D721Med (cell line): Measurements from ENCODE around the gene MINDY3.

Experiments used
- DNase-seq: peaks from one replicate; pipeline ENCODE4 v3.0.0; 2011; ENCODE audit warnings: low spot score; ENCODE audit not compliant: insufficient read length
- FAIRE-seq: peaks from 2 replicates; lab custom pipeline; 2011; peaks lifted over from hg19 to GRCh38; lab: Jason Lieb, UNC
- TF ChIP-seq, protein P1 (sequence below): IDR thresholded peaks from 2 replicates; pipeline ENCODE4 v1.5.1; 2012; ENCODE audit warnings: mild to moderate bottlenecking, control low read depth; ENCODE audit not compliant: insufficient read depth; ENCODE audit errors: missing control alignments

MINDY3 gene

DNA sequence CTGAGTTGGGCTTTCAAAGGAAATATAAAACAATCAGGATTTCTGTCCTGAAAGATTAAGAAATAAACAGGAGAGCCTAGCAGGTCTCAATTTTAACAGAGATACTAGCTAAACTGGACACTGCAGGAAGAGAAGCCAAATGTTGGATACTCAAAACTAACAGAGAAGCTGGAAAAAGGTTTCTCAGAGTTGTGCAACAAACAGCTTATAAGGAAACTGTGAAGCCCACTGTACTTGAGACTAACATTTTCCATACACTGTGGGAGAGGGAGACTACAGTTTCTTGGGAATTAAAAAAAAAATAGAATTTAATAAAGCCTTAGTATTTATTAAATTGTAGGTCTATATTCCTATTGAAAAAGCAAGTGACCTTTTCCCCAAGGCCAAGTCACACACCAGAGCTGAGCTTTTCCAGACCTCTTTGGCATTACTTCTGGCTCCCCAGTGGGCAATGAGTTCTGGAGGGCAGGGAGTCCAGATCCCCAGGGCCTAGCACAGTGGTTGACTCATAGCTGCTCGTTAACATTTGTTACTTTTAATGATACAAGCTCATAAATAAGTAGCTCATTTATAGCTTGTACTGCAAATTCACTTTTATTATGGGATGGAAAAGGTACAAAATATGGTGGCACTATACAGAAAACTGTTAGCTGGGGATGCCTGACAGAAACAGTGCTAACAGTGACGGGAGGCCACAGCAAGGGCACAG, 68.3 kb downstream of the MINDY3 start:
- FAIRE-seq (no peak), DNase-seq (no peak)
- TF ChIP-seq, protein P1, sequence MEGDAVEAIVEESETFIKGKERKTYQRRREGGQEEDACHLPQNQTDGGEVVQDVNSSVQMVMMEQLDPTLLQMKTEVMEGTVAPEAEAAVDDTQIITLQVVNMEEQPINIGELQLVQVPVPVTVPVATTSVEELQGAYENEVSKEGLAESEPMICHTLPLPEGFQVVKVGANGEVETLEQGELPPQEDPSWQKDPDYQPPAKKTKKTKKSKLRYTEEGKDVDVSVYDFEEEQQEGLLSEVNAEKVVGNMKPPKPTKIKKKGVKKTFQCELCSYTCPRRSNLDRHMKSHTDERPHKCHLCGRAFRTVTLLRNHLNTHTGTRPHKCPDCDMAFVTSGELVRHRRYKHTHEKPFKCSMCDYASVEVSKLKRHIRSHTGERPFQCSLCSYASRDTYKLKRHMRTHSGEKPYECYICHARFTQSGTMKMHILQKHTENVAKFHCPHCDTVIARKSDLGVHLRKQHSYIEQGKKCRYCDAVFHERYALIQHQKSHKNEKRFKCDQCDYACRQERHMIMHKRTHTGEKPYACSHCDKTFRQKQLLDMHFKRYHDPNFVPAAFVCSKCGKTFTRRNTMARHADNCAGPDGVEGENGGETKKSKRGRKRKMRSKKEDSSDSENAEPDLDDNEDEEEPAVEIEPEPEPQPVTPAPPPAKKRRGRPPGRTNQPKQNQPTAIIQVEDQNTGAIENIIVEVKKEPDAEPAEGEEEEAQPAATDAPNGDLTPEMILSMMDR, result no peak

DNA sequence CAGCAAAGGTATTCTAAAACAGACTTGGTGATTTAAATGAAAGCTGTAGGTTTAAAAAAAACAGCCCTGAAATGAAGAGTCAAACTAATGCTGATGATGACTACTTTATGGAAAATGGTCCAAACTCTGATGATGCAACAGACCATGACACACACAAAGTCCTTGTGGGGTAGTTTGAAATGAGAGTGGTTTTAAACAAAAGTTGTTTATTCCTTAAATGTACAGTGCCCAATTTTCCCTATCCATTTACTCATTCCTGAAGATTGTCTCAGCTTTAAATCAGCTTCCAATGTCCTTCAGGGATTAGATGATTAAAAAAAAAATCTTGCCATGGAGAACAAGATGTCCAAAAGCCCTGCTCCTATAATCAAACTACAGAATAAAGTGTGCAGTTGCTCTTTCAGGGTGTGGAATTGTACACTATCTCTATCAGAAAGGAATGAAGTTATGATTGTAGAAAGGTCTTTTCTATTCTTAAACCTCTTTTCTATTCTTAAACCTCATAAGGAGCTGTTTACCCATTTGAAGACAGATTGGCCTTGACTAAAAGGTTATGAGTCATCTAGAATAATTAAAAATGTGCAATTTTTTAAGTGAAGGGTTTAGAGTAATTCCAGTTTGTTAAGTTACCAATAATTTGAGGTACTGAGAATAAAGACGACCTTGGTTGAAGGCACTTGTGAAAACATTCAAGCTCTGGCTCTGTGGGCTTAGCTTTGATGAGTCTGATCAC, 70.3 kb downstream of the MINDY3 start:
- peak; percentile 90 for FAIRE-seq
- TF ChIP-seq, protein P1, result no peak
- DNase-seq, result no peak

DNA sequence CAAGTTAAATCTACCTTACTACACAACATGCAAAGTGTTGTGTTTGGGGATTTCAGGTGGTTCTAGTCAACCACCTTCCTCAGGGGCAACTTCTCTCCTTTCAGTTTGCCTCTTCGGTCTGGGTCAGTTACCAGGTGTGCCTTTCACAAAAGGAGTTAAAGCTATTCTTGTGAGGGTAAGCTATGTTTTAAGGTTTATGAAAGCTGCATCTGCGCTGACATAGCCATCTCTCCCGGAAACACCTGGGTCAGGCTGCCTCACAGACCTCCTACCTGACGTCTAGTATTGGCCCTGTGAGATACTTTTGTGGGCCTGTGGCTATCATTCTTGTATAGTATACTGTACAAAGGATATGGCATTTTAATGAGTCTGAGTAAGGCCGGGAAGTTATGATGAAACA, 72.9 kb downstream of the MINDY3 start:
- FAIRE-seq (no peak), DNase-seq (no peak)
- TF ChIP-seq, protein P1, result no peak

- no peak for DNase-seq
- FAIRE-seq, result no peak
Measured at GRCh38 chr10:15784662-15785300, 75.5 kb downstream of the MINDY3 start.

DNA sequence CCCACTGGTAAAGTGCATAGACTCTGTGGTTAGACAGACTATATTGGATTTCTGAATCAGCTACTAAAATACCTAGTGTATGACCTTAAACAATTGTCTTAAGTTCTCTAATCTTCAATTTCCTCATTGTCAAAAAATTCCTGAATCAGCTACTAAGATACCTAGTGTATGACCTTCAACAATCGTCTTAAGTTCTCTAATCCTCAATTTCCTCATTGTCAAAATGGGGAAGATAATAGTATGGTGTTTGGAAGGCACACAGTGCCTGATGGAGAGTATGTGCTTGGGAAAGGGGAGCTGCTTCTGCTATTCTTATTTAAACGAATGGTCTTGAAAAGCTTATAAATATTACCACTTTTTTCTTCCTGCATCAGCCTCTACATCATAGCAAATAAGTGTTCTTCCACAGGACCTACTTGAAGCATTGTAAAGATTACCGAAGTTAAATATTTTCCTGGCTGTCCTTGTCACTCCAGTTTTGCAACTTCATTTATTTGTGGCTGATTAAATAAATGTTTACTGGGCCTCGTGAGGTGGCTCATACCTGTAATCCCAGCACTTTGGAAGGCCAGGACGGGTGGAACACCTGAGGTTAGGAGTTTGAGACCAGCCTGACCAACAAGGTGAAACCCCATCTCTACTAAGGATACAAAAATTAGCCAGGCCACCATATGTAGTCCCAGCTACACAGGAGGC, 76.2 kb downstream of the MINDY3 start:
- TF ChIP-seq, protein P1, result no peak
- no peak for FAIRE-seq
- no peak for DNase-seq

More at GRCh38 chr10:15784662-15785300, 75.5 kb downstream of the MINDY3 start:
- TF ChIP-seq, protein P1, result no peak

GRCh38 chr10:15782851-15783250, 77.5 kb downstream of the MINDY3 start:
- TF ChIP-seq, protein P1, result no peak
- FAIRE-seq (no peak), DNase-seq (no peak)
